Karpas-422 (cell line): ENCODE data around the gene UGGT1. TPM values are rescaled to one million over a fixed set of nuclear protein-coding genes. Genes with fewer than 3 reads are reported as not detected.

Experiments
- DNase-seq: peaks from one replicate; pipeline ENCODE4 v3.0.0-alpha.2; 2015
- H2AFZ ChIP-seq: fragments of 200-600 bp; sonication (generic); 2 replicates; pipeline ENCODE4 v1.6.1; 2014; ENCODE audit warnings: antibody characterized with exemption, low read length, mixed read lengths
- H3K27ac ChIP-seq: fragments of 200-600 bp; sonication (generic); 2 replicates; pipeline ENCODE4 v1.5.1; 2014; ENCODE audit warnings: mild to moderate bottlenecking, low read length, moderate library complexity
- H3K27me3 ChIP-seq: fragments of 200-600 bp; sonication (generic); 2 replicates; pipeline ENCODE4 v1.6.1; 2014; ENCODE audit warnings: low read length, mixed read lengths
- H3K36me3 ChIP-seq: fragments of 200-600 bp; sonication (generic); 2 replicates; pipeline ENCODE4 v1.6.1; 2014; ENCODE audit warnings: low read length, mixed read lengths; ENCODE audit not compliant: insufficient read depth
- H3K4me1 ChIP-seq: fragments of 200-600 bp; sonication (generic); 2 replicates; pipeline ENCODE4 v1.6.1; 2014; ENCODE audit warnings: mild to moderate bottlenecking, low read length, mixed read lengths
- H3K4me2 ChIP-seq: fragments of 200-600 bp; sonication (generic); 2 replicates; pipeline ENCODE4 v1.6.1; 2014; ENCODE audit warnings: low read length, low read depth, mild to moderate bottlenecking; ENCODE audit not compliant: poor library complexity, severe bottlenecking
- H3K4me3 ChIP-seq: fragments of 200-600 bp; sonication (generic); 2 replicates; pipeline ENCODE4 v1.5.1; 2014; ENCODE audit warnings: mild to moderate bottlenecking, antibody characterized with exemption, low read length, mixed read lengths
- H3K79me2 ChIP-seq: fragments of 200-600 bp; sonication (generic); 2 replicates; pipeline ENCODE4 v1.6.1; 2014; ENCODE audit warnings: mild to moderate bottlenecking, low read length, mixed read lengths
- H3K9ac ChIP-seq: fragments of 200-600 bp; sonication (generic); 2 replicates; pipeline ENCODE4 v1.6.0; 2014; ENCODE audit warnings: low read length
- H3K9me2 ChIP-seq: fragments of 200-600 bp; sonication (generic), shearing (Covaris generic); replicated peaks from 2 replicates; pipeline ENCODE4 v1.6.0; 2014; ENCODE audit warnings: mild to moderate bottlenecking, low read length, moderate library complexity; ENCODE audit not compliant: insufficient read depth
- H3K9me3 ChIP-seq: fragments of 300-700, 200-600 bp; sonication (generic); 2 replicates; pipeline ENCODE4 v1.6.1; 2014; ENCODE audit warnings: low read length, mixed read lengths
- H4K20me1 ChIP-seq: fragments of 200-600 bp; sonication (generic); 2 replicates; pipeline ENCODE4 v1.6.1; 2014; ENCODE audit warnings: mild to moderate bottlenecking, antibody characterized with exemption, low read length, low read depth; ENCODE audit not compliant: insufficient read depth
- total RNA-seq: library from RNA; depleted of rRNA; stranded (reverse); fragments of >200 nt; shearing (Covaris generic); gene quantifications from 2 replicates; pipeline ENCODE4 v1.2.3, GENCODE V29; 2014; ENCODE audit warnings: low replicate concordance; rRNA removed

The UGGT1 gene, protein sequence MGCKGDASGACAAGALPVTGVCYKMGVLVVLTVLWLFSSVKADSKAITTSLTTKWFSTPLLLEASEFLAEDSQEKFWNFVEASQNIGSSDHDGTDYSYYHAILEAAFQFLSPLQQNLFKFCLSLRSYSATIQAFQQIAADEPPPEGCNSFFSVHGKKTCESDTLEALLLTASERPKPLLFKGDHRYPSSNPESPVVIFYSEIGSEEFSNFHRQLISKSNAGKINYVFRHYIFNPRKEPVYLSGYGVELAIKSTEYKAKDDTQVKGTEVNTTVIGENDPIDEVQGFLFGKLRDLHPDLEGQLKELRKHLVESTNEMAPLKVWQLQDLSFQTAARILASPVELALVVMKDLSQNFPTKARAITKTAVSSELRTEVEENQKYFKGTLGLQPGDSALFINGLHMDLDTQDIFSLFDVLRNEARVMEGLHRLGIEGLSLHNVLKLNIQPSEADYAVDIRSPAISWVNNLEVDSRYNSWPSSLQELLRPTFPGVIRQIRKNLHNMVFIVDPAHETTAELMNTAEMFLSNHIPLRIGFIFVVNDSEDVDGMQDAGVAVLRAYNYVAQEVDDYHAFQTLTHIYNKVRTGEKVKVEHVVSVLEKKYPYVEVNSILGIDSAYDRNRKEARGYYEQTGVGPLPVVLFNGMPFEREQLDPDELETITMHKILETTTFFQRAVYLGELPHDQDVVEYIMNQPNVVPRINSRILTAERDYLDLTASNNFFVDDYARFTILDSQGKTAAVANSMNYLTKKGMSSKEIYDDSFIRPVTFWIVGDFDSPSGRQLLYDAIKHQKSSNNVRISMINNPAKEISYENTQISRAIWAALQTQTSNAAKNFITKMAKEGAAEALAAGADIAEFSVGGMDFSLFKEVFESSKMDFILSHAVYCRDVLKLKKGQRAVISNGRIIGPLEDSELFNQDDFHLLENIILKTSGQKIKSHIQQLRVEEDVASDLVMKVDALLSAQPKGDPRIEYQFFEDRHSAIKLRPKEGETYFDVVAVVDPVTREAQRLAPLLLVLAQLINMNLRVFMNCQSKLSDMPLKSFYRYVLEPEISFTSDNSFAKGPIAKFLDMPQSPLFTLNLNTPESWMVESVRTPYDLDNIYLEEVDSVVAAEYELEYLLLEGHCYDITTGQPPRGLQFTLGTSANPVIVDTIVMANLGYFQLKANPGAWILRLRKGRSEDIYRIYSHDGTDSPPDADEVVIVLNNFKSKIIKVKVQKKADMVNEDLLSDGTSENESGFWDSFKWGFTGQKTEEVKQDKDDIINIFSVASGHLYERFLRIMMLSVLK (N-terminal part only)
- 59.3 and 74.3 TPM in 2 replicates for total RNA-seq

DNA sequence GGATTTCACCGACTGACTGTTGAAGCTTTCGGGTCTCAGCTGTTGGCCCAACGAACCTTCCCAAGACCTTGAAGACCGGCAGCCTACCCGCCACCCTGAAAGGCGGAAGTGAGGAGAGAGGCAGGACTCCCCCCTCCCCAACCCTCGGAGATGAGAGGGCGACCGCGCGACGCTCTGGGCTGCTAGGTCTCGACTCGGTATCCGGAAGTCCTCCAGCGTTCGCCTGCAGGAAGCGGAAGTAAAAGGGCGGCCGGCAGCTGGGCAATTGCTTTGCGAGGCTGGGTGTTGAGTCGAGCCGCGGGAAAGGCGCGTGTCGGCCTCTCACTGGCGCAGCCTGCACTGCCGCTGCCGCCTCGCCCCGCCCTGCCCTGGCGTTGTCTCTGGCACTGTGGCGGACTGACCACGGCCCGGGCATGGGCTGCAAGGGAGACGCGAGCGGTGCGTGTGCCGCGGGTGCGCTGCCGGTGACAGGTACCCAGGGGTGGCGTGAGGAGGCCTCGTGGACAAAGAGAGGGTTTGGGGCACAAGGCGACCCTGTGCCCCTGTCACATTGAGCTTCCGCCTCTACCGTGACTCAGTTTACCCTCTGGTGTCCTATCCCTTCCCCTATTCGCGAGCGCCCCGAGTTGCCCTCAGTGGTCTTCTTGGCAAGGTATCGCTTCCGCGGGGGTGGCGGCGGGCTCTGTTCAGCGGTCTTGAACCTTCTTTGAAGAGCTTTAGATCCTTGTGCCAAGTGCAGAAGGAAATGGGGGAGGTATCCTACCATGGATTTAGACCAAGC is at the start of gene UGGT1:
Gene UGGT1 (plus strand): TSS at position 256 of the 781 bp plus-strand sequence. CDS start 158 bp downstream, at position 414.
- DNase-seq, result peak; percentile 99
- peaks cover 40% of the 10 kb centered on the region for H3K4me1 ChIP-seq
- peak within 1 kb of the TSS; percentile 64 for H3K27ac ChIP-seq
- no peaks in the 10 kb centered on the region for H3K9me2 ChIP-seq
- H3K4me3 ChIP-seq, result peak within 1 kb of the TSS; percentile 85
- H3K9me3 ChIP-seq, result no peaks in the 10 kb centered on the region
- no peaks in the 10 kb centered on the region for H4K20me1 ChIP-seq
- no peaks in the 10 kb centered on the region for H3K27me3 ChIP-seq
- peaks cover 51% of the 10 kb centered on the region for H3K79me2 ChIP-seq
- peak within 1 kb of the TSS; percentile 94 for H3K9ac ChIP-seq
- H2AFZ ChIP-seq, result peak within 1 kb of the TSS; percentile 75
- peaks cover 5% of the 10 kb centered on the region; the same call in 1 of the 2 replicates for H3K36me3 ChIP-seq
- H3K4me2 ChIP-seq, result peak within 1 kb of the TSS; percentile 86

DNA sequence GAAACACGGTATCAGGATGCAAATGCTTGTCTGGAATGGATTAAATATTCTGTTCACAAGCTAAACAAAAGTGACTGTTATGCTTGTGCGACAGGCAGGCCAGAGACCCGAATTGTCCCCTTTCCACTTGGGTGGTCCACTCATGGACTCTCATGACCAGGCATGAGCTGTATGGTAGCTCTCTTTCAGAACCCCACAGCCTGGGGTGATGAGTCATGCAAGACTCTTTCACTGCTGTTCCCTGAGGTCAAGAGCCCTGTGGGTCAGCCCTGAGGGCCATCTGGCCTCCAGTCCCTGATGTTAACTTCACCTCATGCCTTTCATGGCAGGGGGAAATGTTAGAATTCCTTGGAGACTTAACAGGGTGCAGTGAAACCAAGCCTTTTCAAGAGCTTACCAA is 49.4 kb upstream of the UGGT1 start:
- no peaks in the 10 kb centered on the region for H4K20me1 ChIP-seq
- peaks cover 23% of the 10 kb centered on the region for H3K9me3 ChIP-seq
- no peaks in the 10 kb centered on the region for H3K79me2 ChIP-seq
- H3K36me3 ChIP-seq, result no peaks in the 10 kb centered on the region
- no peak overlapping the region for H3K9ac ChIP-seq
- no peaks in the 10 kb centered on the region for H3K9me2 ChIP-seq
- DNase-seq, result no peak
- H3K4me3 ChIP-seq, result no peak overlapping the region
- no peak overlapping the region for H3K27ac ChIP-seq
- H2AFZ ChIP-seq, result no peak overlapping the region
- no peaks in the 10 kb centered on the region; the same call in 1 of the 2 replicates for H3K4me1 ChIP-seq
- no peak overlapping the region for H3K4me2 ChIP-seq
- 0 out of 2 replicates have a peak, but pooled peaks cover 1% of the 10 kb centered on the region for H3K27me3 ChIP-seq

DNA sequence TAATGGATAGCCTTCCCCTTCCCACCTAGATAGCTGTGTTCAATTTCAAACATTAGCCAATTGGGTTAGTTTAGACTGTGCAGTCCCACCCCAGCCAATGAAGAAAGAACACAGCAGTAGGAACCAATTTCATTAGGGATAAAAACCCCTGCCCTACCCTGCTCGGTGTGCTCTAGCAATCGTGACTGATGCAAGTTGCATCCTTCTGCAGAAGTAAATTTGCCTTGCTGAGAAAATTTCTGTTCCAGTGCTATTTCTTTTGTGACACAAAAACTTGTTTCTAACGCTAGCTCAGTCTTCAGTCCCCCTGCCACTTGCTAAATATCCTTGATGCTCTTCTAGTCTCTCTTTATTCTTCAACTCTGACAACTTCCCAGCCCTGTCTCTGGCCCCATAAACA is 48.0 kb upstream of the UGGT1 start:
- no peak overlapping the region for H2AFZ ChIP-seq
- H3K4me1 ChIP-seq, result no peaks in the 10 kb centered on the region; the same call in 1 of the 2 replicates
- H3K4me2 ChIP-seq, result no peak overlapping the region
- no peaks in the 10 kb centered on the region for H3K36me3 ChIP-seq
- no peaks in the 10 kb centered on the region for H3K79me2 ChIP-seq
- H3K27ac ChIP-seq, result no peak overlapping the region
- no peaks in the 10 kb centered on the region for H3K27me3 ChIP-seq
- no peak overlapping the region for H3K9ac ChIP-seq
- peaks cover 13% of the 10 kb centered on the region for H3K9me3 ChIP-seq
- H3K4me3 ChIP-seq, result no peak overlapping the region
- H3K9me2 ChIP-seq, result no peaks in the 10 kb centered on the region
- H4K20me1 ChIP-seq, result no peaks in the 10 kb centered on the region
- DNase-seq, result no peak

DNA sequence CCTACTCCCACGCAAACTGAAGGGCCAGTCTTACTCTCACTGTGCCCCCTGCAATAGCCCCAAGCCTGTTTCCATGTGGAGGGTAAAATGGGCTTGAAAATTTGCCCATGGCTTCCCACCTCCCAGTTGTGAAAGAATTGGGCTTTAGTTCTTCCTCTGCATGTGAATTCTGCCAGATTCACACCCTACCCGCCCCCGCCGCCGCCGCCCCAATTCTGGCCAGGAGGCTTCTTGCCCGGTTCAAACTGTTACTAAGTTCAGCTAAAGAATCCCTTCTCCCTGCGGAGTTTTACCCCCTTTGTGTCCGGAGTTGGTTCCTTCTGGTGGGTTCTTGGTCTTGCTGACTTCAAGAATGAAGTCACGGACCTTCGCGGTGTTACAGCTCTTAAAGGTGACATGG is 37.7 kb upstream of the UGGT1 start:
- Histone ChIP-seq H3K27ac (no peak overlapping the region), H3K4me3 (no peak overlapping the region), H3K9me3 (no peaks in the 10 kb centered on the region; the same call in 1 of the 2 replicates), H3K79me2 (no peaks in the 10 kb centered on the region), H3K9me2 (no peaks in the 10 kb centered on the region), H4K20me1 (no peaks in the 10 kb centered on the region), H3K4me1 (no peaks in the 10 kb centered on the region), H2AFZ (no peak overlapping the region), H3K27me3 (no peaks in the 10 kb centered on the region), H3K9ac (no peak overlapping the region), H3K4me2 (no peak overlapping the region), H3K36me3 (no peaks in the 10 kb centered on the region)
- DNase-seq, result no peak

DNA sequence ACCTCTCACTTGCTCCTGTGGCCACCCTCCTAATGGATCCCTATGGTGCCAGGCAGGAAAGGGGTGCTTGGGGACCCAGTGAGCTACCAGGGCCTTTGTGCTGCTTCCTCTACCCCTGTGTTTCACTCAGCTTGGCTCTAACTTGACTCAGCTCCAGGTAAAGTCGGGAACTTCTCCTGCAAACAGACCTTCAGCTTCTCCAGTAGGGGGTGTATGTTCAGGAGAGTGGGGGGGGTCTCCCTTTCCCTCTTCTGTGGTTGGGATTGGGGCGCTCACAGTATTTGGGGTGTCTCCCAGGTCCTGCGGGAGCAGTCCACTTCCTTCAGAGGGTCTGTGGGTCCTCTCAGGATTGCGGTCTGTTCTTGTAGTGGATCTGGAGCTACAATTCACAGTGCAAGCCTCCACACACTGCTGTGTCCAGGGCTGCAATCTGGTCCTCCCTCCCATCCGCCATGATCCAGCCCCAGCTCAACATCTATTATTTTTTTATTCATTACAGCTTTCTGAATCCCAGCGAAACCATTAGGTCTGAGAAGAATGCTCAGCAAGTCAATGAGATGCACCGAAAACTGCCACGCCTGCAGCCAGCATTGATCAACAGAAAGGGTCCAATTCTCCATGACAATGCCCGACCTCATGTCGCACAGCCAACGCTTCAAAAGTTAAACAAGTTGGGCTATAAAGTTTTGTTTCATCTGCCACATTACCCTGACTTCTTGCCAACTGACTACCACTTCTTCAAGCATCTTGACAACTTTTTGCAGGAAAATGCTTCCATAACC is 36.7 kb upstream of the UGGT1 start:
- H3K4me1 ChIP-seq, result no peaks in the 10 kb centered on the region
- H3K36me3 ChIP-seq, result no peaks in the 10 kb centered on the region
- H3K27ac ChIP-seq, result no peak overlapping the region
- no peaks in the 10 kb centered on the region for H3K9me2 ChIP-seq
- H3K27me3 ChIP-seq, result no peaks in the 10 kb centered on the region
- H3K9me3 ChIP-seq, result no peaks in the 10 kb centered on the region; the same call in 1 of the 2 replicates
- no peaks in the 10 kb centered on the region for H3K79me2 ChIP-seq
- no peak overlapping the region for H3K9ac ChIP-seq
- no peak overlapping the region for H2AFZ ChIP-seq
- H3K4me3 ChIP-seq, result no peak overlapping the region
- no peak overlapping the region for H3K4me2 ChIP-seq
- DNase-seq, result no peak
- no peaks in the 10 kb centered on the region for H4K20me1 ChIP-seq

DNA sequence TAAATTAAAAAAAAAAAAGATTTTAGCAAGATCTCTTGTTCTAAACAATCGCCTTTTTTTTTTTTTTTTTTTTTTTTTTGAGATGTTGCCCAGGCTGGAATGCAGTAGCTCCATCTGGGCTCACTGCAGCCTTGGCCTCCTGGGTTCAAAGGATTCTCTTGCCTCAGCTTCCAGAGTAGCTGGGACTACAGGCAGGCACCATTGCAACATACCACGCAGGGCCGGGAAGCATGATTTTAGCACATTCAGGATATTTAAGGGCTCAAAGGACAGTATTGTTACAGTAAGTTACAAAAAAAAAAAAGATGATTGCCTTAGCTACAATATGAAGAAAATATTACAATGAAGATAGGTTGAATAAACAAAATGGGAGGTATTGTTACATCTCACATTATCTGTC is 33.7 kb upstream of the UGGT1 start:
- no peak overlapping the region for H2AFZ ChIP-seq
- no peak overlapping the region for H3K9ac ChIP-seq
- no peaks in the 10 kb centered on the region; the same call in 1 of the 2 replicates for H3K9me3 ChIP-seq
- H3K4me3 ChIP-seq, result no peak overlapping the region
- no peaks in the 10 kb centered on the region for H3K27me3 ChIP-seq
- no peaks in the 10 kb centered on the region for H3K79me2 ChIP-seq
- no peak overlapping the region for H3K27ac ChIP-seq
- no peaks in the 10 kb centered on the region for H4K20me1 ChIP-seq
- DNase-seq, result no peak
- H3K4me1 ChIP-seq, result no peaks in the 10 kb centered on the region
- H3K9me2 ChIP-seq, result no peaks in the 10 kb centered on the region
- no peak overlapping the region for H3K4me2 ChIP-seq
- no peaks in the 10 kb centered on the region for H3K36me3 ChIP-seq

DNA sequence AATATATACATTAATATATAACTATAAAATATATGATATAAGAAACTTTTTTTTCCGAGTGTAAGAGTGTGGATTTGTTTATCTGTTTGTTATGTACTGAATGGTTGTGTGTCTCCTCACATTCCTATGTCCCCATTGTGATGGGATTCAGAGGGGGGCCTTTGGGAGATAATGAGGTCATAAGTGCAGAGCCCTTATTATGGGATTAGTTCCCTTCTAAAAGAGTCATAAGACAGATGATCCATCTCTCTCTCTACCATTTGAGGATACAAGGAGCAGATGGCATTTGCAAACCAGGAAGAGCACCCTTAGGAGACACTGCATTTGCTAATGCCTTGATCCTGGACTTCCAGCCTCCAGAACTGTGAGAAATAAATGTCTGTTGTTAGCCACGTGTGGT is 32.9 kb upstream of the UGGT1 start:
- DNase-seq, result no peak
- Histone ChIP-seq H3K27ac (no peak overlapping the region), H3K36me3 (no peaks in the 10 kb centered on the region), H3K9me2 (no peaks in the 10 kb centered on the region), H4K20me1 (no peaks in the 10 kb centered on the region), H2AFZ (no peak overlapping the region), H3K4me1 (no peaks in the 10 kb centered on the region), H3K4me3 (no peak overlapping the region), H3K79me2 (no peaks in the 10 kb centered on the region), H3K27me3 (no peaks in the 10 kb centered on the region), H3K9ac (no peak overlapping the region), H3K9me3 (no peaks in the 10 kb centered on the region; the same call in 1 of the 2 replicates), H3K4me2 (no peak overlapping the region)
